HCT116 (cell line): ENCODE results near the gene MMRN1. TPM values are rescaled to one million over a fixed set of nuclear protein-coding genes. Genes with fewer than 3 reads are reported as not detected.

Experiments
- ATAC-seq: fragments of 200-7000 bp; cut with Tn5 transposase; 2 replicates; pipeline ENCODE4 v1.9.1; 2020; ENCODE audit warnings: mild to moderate bottlenecking, moderate library complexity
- BruUV-seq: library from RNA; stranded (reverse); fragments of 400-500 nt; replicated peaks from 2 replicates; lab custom pipeline; 2021; lab: Mats Ljungman, UMichigan
- CTCF ChIA-PET: fragments of 300-600 bp; sonication (Branson Sonifier 250); formaldehyde crosslinking; loops from one replicate; lab custom pipeline; 2021; ENCODE audit warnings: antibody characterized with exemption; lab: Charles Lee
- POLR2A ChIA-PET: fragments of 300-600, 350-600 bp; sonication (Branson Sonifier 250); formaldehyde crosslinking; loops from one replicate; lab custom pipeline; 2021; ENCODE audit warnings: antibody characterized with exemption; lab: Charles Lee
- RAD21 ChIA-PET, 2 experiments: fragments of 300-600 bp; sonication (Branson Sonifier 250); formaldehyde crosslinking; loops; one replicate each; lab custom pipeline; 2023; ENCODE audit warnings: low total read pairs in 2 of 2; ENCODE audit not compliant: uncharacterized antibody in 2 of 2, unreplicated experiment in 2 of 2, low non-redundant PET in 1 of 2; lab: Charles Lee
- DNase-seq: peaks from one replicate; pipeline ENCODE4 v3.0.0-alpha.2; 2010; ENCODE audit warnings: low read depth, low spot score
- H2AFZ ChIP-seq: fragments of 200-600 bp; shearing (Covaris generic), sonication (generic); 2 replicates; pipeline ENCODE4 v1.6.1; 2017; ENCODE audit warnings: low read depth, mixed run types, mixed read lengths, antibody characterized with exemption, low read length; ENCODE audit not compliant: poor library complexity, severe bottlenecking
- H3K27ac ChIP-seq: 2 replicates; pipeline ENCODE4 v1.5.1; 2012; ENCODE audit warnings: low read depth, low read length
- H3K27me3 ChIP-seq: fragments of 200-600 bp; sonication (generic); 2 replicates; pipeline ENCODE4 v1.6.1; 2016; ENCODE audit warnings: mixed run types, low read length, mixed read lengths; ENCODE audit not compliant: insufficient read depth
- H3K36me3 ChIP-seq, 2 experiments: fragments of 200-500 bp in 1 of 2; fragments of 200-600 bp in 1 of 2; sonication (Bioruptor generic) in 1 of 2; sonication (generic) in 1 of 2; 2 replicates each; pipeline versions ENCODE4 v1.5.1 to v1.6.1; 2014 to 2016; ENCODE audit warnings: low read length in 2 of 2, inconsistent platforms in 1 of 2, mixed read lengths in 1 of 2, mixed run types in 1 of 2; ENCODE audit not compliant: insufficient read depth in 2 of 2, control insufficient read depth in 1 of 2
- H3K4me1 ChIP-seq, 2 experiments: fragments of 200-600 bp in 1 of 2; sonication (generic) in 1 of 2; 2 replicates each; pipeline versions ENCODE4 v1.5.1 to v1.6.1; 2012 to 2017; ENCODE audit warnings: low read length in 2 of 2, inconsistent platforms in 1 of 2, mild to moderate bottlenecking in 1 of 2, mixed read lengths in 1 of 2, mixed run types in 1 of 2, moderate library complexity in 1 of 2; ENCODE audit not compliant: insufficient read depth in 2 of 2, control insufficient read depth in 1 of 2
- H3K4me2 ChIP-seq: fragments of 200-600 bp; sonication (generic); 2 replicates; pipeline ENCODE4 v1.6.1; 2017; ENCODE audit warnings: mixed run types, low read length, mixed read lengths
- H3K4me3 ChIP-seq, 2 experiments: fragments of 200-600 bp in 1 of 2; sonication (generic) in 1 of 2; replicated peaks in 1 of 2; 2 replicates each; pipeline ENCODE4 v1.5.1; 2011 to 2016; ENCODE audit warnings: low read length in 2 of 2, control low read depth in 1 of 2, low read depth in 1 of 2, mild to moderate bottlenecking in 1 of 2, mixed read lengths in 1 of 2, mixed run types in 1 of 2
- H3K79me2 ChIP-seq: fragments of 200-600 bp; sonication (generic); 2 replicates; pipeline ENCODE4 v1.6.1; 2017; ENCODE audit warnings: mild to moderate bottlenecking, mixed run types, low read length, moderate library complexity, mixed read lengths; ENCODE audit not compliant: insufficient read depth
- H3K9ac ChIP-seq: fragments of 200-600 bp; sonication (generic); 2 replicates; pipeline ENCODE4 v1.6.1; 2016; ENCODE audit warnings: low read length, mixed read lengths
- H3K9me2 ChIP-seq: fragments of 200-600 bp; sonication (generic), shearing (Covaris generic); 2 replicates; pipeline ENCODE4 v1.6.1; 2017; ENCODE audit warnings: mixed run types, mild to moderate bottlenecking, moderate library complexity; ENCODE audit not compliant: insufficient read depth
- H3K9me3 ChIP-seq, 2 experiments: fragments of 200-500 bp in 1 of 2; fragments of 200-600 bp in 1 of 2; sonication (Bioruptor generic) in 1 of 2; sonication (generic) in 1 of 2; 2 replicates each; pipeline ENCODE4 v1.6.1; 2014 to 2017; ENCODE audit warnings: low read length in 2 of 2, mixed read lengths in 2 of 2, inconsistent platforms in 1 of 2, low read depth in 1 of 2, mild to moderate bottlenecking in 1 of 2, mixed run types in 1 of 2, moderate library complexity in 1 of 2; ENCODE audit not compliant: control insufficient read depth in 1 of 2, insufficient read depth in 1 of 2
- H4K20me1 ChIP-seq: fragments of 200-600 bp; sonication (generic), shearing (Covaris generic); 2 replicates; pipeline ENCODE4 v1.6.1; 2017; ENCODE audit warnings: mixed run types, mild to moderate bottlenecking, moderate library complexity; ENCODE audit not compliant: insufficient read depth
- ATF3 ChIP-seq: IDR thresholded peaks from 2 replicates; pipeline ENCODE4 v1.6.1; 2012
- CBX3 ChIP-seq: IDR thresholded peaks from 2 replicates; pipeline ENCODE4 v1.6.1; 2012; ENCODE audit warnings: low read depth
- CEBPB ChIP-seq: IDR thresholded peaks from 2 replicates; pipeline ENCODE4 v1.6.1; 2012; ENCODE audit warnings: low read depth
- EGR1 ChIP-seq: IDR thresholded peaks from 2 replicates; pipeline ENCODE4 v1.6.1; 2012; ENCODE audit warnings: low read depth
- EZH2 ChIP-seq: fragments of 200-600 bp; sonication (generic); IDR thresholded peaks from 2 replicates; pipeline ENCODE4 v1.6.1; 2017; ENCODE audit warnings: antibody characterized with exemption, mixed run types
- EZH2phosphoT487 ChIP-seq: fragments of 200-600 bp; IDR thresholded peaks from 2 replicates; pipeline ENCODE4 v1.6.1; 2018; ENCODE audit warnings: antibody characterized with exemption, borderline replicate concordance
- FOSL1 ChIP-seq: IDR thresholded peaks from 2 replicates; pipeline ENCODE4 v1.6.1; 2012; ENCODE audit warnings: low read depth
- POLR2A ChIP-seq: IDR thresholded peaks from 2 replicates; pipeline ENCODE4 v1.7.0; 2011; ENCODE audit warnings: borderline replicate concordance; ENCODE audit not compliant: insufficient read depth, insufficient read length; ENCODE audit errors: extremely low read depth
- POLR2AphosphoS5 ChIP-seq: IDR thresholded peaks from 2 replicates; pipeline ENCODE4 v1.6.1; 2011; ENCODE audit warnings: mild to moderate bottlenecking, low read depth, low read length, moderate library complexity
- REST ChIP-seq: IDR thresholded peaks from 2 replicates; pipeline ENCODE4 v1.6.1; 2012; ENCODE audit warnings: low read depth
- SIN3A ChIP-seq: IDR thresholded peaks from 2 replicates; pipeline ENCODE4 v1.6.1; 2012; ENCODE audit warnings: low read depth
- SRF ChIP-seq: IDR thresholded peaks from 2 replicates; pipeline ENCODE4 v1.6.1; 2012; ENCODE audit warnings: low read depth
- YY1 ChIP-seq: IDR thresholded peaks from 2 replicates; pipeline ENCODE4 v1.6.1; 2011; ENCODE audit warnings: low read length, low read depth, moderate library complexity, mild to moderate bottlenecking; ENCODE audit not compliant: insufficient replicate concordance; ENCODE audit errors: extremely low read depth
- ZBTB33 ChIP-seq: IDR thresholded peaks from 2 replicates; pipeline ENCODE4 v1.6.1; 2011; ENCODE audit warnings: mild to moderate bottlenecking, low read length, moderate library complexity; ENCODE audit not compliant: insufficient replicate concordance; ENCODE audit errors: extremely low read depth
- ZNF274 ChIP-seq: fragments of 200-500 bp; sonication (Bioruptor generic); IDR thresholded peaks from 2 replicates; pipeline ENCODE4 v1.6.1; 2014; ENCODE audit warnings: mild to moderate bottlenecking, low read depth, low read length, inconsistent platforms
- intact Hi-C: fragments of 100-400 bp; cut with micrococcal nuclease; formaldehyde crosslinking; loops from 2 replicates; pipeline ENCODE4 v1.10.0; 2022
- total RNA-seq: library from RNA; stranded (reverse); gene quantifications from one replicate; pipeline ENCODE4 v1.2.1, GENCODE V29; 2021; ENCODE audit not compliant: unreplicated experiment
- TF ChIP-seq, protein P1 (sequence below): IDR thresholded peaks from 2 replicates; pipeline ENCODE4 v1.6.1; 2012

Gene MMRN1
- total RNA-seq, 1 experiment from 2014 or later = 0.12 TPM

- ChIA-PET POLR2A (no interaction called here), CTCF (no interaction called here), RAD21 (no interaction called here)
- BruUV-seq = no TSS peak
- DNase-seq (no peak), ATAC-seq (no peak)
- H3K9me2 ChIP-seq = no peaks in the 10 kb centered on the region
- H3K4me3 ChIP-seq = no peak overlapping the region
- no peaks in the 10 kb centered on the region for H3K4me1 ChIP-seq
- no peaks in the 10 kb centered on the region for H4K20me1 ChIP-seq
- H3K27me3 ChIP-seq = no peaks in the 10 kb centered on the region
- H3K9ac ChIP-seq = no peak overlapping the region
- TF ChIP-seq, protein P1, sequence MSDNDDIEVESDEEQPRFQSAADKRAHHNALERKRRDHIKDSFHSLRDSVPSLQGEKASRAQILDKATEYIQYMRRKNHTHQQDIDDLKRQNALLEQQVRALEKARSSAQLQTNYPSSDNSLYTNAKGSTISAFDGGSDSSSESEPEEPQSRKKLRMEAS = no peak
- TF ChIP-seq POLR2AphosphoS5 (no peak), EZH2 (no peak), FOSL1 (no peak), SIN3A (no peak), ZNF274 (no peak), ATF3 (no peak), EGR1 (no peak), CBX3 (no peak), ZBTB33 (no peak), EZH2phosphoT487 (no peak), CEBPB (no peak), SRF (no peak), YY1 (no peak), POLR2A (no peak), REST (no peak)
- no peaks in the 10 kb centered on the region for H3K36me3 ChIP-seq
- no peak overlapping the region for H3K4me2 ChIP-seq
- no peak overlapping the region for H3K27ac ChIP-seq
- H2AFZ ChIP-seq = no peak overlapping the region
- no peaks in the 10 kb centered on the region for H3K79me2 ChIP-seq
- intact Hi-C loops = loop anchor here (5.0 to 10.0 kb wide), 3 partner anchors 262 to 680 kb away; no protein-coding TSS in a partner anchor
- H3K9me3 ChIP-seq = no peaks in the 10 kb centered on the region
Measured at GRCh38 chr4:89904524-89904923, 9.9 kb downstream of the MMRN1 start.
